PFSK-1 (cell line): ENCODE measurements around the gene JAKMIP1.

Experiments
- FOXP2 ChIP-seq: optimal IDR thresholded peaks from 2 replicates; pipeline ENCODE3; 2011; ENCODE audit warnings: borderline replicate concordance, control low read depth, inconsistent platforms; ENCODE audit not compliant: insufficient read depth; ENCODE audit errors: extremely low read length, extremely low read depth
- POLR2AphosphoS5 ChIP-seq: IDR thresholded peaks from 2 replicates; pipeline ENCODE4 v1.6.1; 2012; ENCODE audit warnings: low read depth, mild to moderate bottlenecking, control low read depth, low read length, moderate library complexity
- REST ChIP-seq, 2 experiments: IDR thresholded peaks; 2 replicates each; pipeline versions ENCODE4 v1.6.1 to v1.8.0; 2011 to 2012; ENCODE audit warnings: low read depth in 2 of 2, low read length in 2 of 2, control low read depth in 1 of 2, inconsistent platforms in 1 of 2, mild to moderate bottlenecking in 1 of 2, moderate library complexity in 1 of 2; ENCODE audit not compliant: insufficient read depth in 1 of 2
- SIN3A ChIP-seq: IDR thresholded peaks from 2 replicates; pipeline ENCODE4 v1.6.1; 2012; ENCODE audit warnings: mild to moderate bottlenecking, low read length, moderate library complexity, borderline replicate concordance; ENCODE audit not compliant: insufficient read depth
- TAF1 ChIP-seq: IDR thresholded peaks from 2 replicates; pipeline ENCODE4 v1.6.1; 2012; ENCODE audit warnings: low read length, control low read depth, borderline replicate concordance; ENCODE audit not compliant: insufficient read depth

Gene JAKMIP1

GRCh38 chr4:6189511-6189910, 10.8 kb downstream of the JAKMIP1 start:
- TF ChIP-seq POLR2AphosphoS5 (no peak), TAF1 (no peak), SIN3A (no peak), FOXP2 (no peak), REST (IDR thresholded peaks at IDR 0.05; ENCODE audit: insufficient read depth in 1 of 2, low read depth in 2 of 2, low read length in 2 of 2) (no peak)

GRCh38 chr4:6188687-6189305, 11.6 kb downstream of the JAKMIP1 start:
- TF ChIP-seq TAF1, result no peak
- TF ChIP-seq POLR2AphosphoS5, result no peak
- no peak for TF ChIP-seq FOXP2
- no peak for TF ChIP-seq REST (IDR thresholded peaks at IDR 0.05; ENCODE audit: insufficient read depth in 1 of 2, low read depth in 2 of 2, low read length in 2 of 2)
- TF ChIP-seq SIN3A, result no peak

GRCh38 chr4:6184169-6184568, 16.2 kb downstream of the JAKMIP1 start:
- no peak for TF ChIP-seq REST (IDR thresholded peaks at IDR 0.05; ENCODE audit: insufficient read depth in 1 of 2, low read depth in 2 of 2, low read length in 2 of 2)
- no peak for TF ChIP-seq SIN3A
- no peak for TF ChIP-seq POLR2AphosphoS5
- no peak for TF ChIP-seq FOXP2
- no peak for TF ChIP-seq TAF1

GRCh38 chr4:6183740-6184139, 16.6 kb downstream of the JAKMIP1 start:
- TF ChIP-seq POLR2AphosphoS5 (no peak), FOXP2 (no peak)

GRCh38 chr4:6182376-6183280, 17.7 kb downstream of the JAKMIP1 start:
- TF ChIP-seq POLR2AphosphoS5 (no peak), TAF1 (no peak)
